DMS114 treated with DMSO at 0.1 percent for 48 hours (cell line): ENCODE data around the gene DHX30.

Source experiments
- DNase-seq: peaks from one replicate; lab custom pipeline; 2025; ENCODE audit not compliant: unreplicated experiment; lab: John Stamatoyannopoulos, UW

Gene DHX30

DNA sequence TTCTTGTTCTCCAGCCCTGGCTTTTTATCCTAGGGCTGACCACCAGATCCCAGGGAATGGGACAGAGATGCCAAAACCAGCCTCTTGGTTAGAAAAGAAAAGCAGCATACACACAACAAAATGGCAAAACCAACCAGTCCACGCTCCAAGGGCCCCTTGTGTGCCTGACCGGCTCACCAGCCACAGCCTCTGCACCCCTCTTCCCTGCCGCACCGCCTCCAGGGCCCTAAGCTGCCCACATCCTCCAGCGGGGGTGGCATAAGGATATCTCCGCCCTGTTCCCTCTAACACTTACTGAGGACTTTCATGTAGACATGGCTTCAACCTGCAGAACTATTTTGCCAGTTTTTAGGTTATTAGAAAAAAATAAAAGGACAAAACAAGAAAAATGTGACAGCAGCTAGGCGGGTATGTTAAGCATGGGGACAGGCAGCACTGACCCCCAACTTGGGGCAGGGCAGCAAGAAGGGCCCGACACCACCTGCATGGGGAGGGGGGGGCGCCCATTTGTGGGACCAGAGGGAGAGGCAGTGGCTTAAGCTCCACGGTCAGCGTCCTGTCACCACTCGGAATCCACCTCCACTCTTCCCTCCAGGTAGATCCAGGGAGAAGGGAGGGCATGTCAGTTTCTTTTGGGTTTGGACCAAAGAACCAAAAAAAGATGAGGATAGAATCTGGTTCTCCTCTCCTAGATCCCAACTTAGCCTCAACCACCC lies 49.1 kb downstream of the DHX30 start:
- no peak for DNase-seq

DNA sequence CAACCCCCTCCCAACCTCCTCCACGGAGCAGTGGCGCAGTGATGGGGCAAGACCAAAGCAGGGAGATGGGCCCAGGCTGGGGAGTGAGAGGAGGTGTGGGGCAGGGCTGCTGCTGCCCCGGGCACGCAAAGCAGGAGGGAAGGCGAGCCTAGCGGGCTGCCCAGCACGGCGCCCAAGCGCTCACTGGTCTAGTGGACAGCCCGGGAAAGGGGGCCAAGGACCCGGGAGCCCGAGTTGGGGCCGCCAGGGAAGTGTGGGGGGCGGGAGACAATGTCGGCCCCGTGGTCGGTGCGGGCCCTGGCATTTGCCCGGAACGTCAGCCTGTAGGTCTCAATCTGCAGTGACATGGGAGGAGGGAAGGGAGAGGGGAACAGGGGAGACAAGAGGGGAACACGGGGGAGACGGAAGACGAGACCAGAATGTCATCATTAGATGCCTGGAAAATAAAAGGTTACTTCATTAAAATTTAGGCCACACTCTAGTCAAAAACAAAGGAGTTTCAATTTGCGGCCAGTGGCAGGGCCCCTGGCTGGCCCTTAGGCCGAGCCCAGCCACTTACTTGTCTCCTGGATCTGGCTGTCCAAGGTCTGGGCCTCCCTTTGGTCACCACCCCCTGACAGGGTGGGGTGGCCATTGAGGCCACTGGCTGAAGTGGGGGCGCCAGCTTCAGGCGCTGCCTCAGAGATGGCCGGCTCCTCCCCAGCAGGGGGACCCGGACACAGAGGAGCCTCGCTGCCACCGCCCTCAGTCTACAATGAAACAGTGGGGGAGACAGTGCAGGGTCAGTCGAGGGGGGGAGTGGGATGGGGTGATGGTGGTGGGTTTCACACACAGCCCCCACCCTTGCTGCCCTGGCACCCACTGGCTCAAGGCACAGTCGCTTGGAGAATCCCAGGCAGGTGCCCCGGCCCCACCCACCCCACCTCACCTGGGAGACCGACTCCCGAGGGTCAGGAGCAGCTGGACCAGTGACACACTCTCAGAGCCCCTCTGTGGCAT lies 50.0 kb downstream of the DHX30 start:
- DNase-seq = no peak

DNA sequence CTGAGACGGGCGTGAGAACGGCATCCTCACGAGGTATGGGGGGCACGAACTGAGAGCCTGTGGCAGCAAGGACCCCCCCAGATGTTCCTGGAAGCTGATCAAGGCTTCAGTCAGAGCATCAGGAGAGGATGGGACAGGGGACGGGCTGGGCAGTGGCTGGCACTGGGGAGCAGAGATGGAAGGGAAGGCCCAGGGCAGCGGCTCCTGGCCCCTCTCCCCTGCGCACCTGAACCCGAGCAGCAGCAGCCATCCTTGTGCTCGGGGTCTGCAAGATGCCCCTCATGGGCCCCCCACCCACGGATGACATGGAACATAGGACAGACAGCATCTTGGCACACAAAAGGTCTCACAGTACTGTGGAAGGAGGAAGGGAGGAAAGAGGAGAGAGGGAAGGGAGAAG lies 51.3 kb downstream of the DHX30 start:
- DNase-seq = no peak

DNA sequence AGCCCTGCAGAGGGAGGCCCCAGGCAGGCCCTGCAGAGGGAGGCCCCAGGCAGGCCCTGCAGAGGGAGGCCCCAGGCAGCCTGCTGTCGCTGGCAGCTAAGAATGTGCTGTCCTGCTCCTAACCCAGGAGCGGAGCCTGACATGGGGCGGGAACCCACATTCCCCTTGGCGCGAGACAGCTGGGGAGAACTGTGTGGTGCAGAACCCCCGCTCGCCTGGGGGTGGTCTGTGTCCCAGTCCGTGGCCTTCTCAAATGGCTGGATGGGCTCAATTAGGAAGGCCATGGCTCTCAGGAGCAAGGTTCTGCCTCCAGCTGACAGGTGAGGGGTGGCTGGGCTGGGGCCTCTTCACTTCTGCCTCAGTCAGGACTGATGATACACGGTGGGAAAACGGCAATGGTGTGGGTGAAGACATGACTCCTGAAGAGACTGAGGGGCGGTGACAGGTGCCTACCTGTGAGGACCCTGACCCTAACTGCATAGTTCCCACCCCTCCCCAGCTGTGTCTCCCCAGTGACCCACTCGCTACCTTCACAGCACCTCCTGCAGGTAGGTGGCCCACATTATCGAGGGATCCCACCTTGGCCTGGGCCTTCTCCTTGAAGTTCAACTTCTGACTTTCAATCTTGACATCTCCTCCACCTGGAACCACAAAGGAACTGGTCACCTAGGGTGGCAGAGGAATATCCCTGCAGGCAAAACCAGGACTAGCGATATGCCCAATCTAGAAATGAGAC lies 52.0 kb downstream of the DHX30 start:
- no peak for DNase-seq

DNA sequence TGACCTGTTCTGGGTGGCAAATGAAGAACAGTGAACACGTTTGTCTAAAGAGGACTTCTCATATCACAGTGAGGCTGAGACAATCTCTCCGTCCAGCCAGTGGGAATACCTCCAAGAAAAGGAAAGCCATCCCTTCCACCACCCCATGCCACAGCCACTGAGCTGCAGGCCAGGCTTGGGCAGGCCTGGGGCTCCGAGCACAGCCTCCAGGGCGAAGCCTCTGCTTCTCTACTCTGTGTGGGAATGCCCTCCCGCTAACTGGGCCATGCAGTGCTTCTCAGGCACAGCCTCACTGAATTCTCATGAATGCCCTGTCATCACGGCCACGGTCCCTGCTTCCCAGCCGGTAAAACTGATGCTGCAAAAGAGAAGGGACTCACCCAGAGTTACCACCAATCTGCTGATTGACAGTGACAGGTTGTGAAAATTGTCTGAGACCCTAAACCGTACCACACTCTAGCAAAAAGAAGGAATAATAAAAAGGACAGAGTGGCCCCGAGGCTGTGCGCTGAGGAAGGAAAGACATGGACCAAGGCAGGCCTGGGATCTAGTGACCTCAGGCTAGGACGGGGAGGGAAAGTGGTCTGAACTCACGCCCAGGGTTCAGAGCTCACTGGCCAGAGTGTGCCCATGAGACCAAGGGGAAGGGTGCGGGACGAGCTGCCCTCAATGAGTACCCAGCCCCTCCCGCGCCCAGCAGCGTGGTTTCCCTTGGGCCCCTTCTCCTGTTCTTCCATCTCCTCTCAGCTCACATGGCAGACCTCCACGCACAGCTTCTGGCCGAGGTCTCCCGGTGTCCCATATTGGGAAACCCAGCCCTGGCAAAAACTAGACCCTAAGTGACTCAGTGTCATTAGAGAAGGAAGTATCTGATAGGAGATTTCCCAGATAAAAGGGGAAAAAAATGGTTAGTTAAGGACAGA lies 52.8 kb downstream of the DHX30 start:
- no peak for DNase-seq

DNA sequence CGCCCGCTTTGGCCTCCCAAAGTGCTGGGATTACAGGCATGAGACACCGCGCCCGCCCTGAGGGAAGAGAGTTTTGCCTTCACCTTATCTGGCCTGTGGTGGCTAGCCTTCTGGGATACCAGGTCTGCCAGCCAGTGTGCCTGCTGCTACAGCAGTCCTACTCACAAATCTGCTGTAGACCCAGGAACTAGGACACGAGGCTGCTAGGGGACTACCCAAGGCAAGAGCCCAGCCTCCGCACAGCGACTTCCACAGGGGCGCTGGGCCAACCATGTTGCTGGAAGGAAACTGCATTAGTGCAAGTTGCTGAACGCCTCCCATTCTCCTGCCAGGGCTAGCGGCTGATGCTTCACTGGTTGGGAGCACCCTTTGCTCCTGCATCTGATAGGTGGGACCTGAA lies 53.7 kb downstream of the DHX30 start:
- DNase-seq = no peak

DNA sequence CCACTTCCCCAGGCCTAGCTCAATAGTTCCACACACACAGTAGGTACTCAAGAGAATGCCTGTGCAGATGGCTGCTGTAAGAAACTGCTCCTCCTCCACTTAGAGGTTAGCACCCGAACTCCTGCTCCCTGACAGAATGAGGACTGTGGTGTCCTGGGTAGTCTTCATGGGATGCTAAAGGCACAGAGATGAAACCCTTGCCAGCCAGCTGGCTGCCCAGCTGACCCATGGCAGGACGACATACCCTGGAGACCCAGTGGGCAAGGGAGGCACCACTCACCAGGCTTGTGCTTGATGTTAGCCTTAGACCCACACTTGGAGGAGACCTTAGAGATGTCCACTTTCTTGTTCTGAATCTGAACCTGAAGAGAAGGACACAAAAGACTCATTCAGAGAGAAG lies 54.2 kb downstream of the DHX30 start:
- DNase-seq = no peak

DNA sequence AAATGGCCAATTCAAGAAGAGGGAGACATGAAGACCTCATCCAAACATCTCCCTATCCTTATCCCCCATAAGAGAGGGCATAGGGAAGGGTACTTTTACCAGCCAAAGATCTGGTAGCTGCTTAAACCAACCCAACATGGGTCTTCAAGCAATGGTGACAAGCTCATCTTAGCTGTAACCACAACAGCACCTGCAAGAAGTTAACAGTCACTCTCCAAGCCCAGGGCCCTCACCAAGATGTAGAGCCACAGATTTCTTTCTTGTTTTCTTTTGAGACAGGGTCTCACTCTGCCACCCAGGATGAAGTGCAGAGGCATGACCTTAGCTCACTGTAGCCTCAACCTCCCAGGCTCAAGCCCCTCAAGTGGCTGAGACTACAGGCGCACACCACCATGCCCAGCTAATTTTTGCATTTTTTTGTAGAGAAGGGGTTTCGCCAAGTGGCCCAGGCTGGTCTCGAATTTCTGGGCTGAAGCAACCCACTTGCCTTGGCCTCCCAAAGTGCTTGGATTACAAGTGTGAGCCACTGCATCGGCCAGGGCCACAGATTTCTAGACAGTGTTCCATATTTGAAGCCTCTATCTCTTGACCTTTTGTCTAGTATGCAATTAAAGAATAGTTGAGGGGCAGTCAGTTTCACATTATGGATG lies 57.1 kb downstream of the DHX30 start:
- DNase-seq = no peak

DNA sequence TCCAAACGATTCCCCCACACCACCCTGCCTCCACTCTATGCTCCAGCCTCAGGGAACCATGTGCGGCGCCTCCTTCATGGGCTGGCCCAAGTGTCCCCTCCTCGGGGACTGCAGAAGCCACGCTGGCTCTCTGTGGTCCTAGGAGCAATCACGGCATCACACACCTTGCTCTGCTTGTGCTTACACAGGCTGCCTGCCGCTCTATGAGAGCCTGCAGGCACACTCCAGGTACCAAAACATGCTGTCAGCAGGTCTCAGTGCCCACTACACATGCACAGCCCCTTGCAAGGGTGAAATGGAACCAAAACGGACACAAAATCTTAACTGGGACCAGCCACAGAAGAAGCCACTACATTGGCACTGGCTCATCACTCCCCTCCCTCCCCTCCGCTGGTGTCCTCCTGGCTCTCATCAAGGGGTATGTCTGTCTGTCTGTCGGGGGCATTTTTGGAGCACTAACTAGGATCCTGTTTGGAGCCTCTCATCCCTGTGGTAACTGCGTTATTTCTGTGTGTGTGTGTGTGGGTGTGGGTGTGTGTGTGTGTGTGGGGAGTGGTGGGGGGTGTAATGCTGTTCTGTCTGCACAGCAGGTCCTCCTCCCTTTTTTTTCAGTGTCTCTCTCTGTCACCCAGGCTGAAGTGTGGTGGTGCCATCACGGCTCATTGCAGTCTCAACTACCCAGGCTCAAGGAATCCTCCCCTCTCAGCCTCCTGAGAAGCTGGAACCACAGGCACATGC lies 60.6 kb downstream of the DHX30 start:
- DNase-seq = no peak

DNA sequence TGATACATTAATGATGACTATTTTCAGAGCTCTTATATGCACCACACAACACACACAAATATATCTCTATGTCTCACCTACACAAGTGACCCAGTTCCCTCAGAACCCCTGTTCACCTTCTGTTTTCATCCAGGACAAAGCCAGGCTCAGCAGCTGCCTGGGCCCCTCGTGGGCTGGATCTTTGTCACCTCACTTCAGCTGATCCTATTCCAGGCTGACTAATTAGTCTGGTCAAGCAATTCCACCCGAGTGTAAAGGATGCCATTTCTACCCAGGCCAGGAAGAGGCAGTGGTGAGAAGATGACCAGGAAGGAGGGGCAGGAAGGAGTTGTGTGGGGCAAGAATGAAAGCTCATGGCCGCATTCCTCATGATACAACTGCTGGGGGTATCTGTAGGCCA lies 62.3 kb downstream of the DHX30 start:
- DNase-seq = no peak

DNA sequence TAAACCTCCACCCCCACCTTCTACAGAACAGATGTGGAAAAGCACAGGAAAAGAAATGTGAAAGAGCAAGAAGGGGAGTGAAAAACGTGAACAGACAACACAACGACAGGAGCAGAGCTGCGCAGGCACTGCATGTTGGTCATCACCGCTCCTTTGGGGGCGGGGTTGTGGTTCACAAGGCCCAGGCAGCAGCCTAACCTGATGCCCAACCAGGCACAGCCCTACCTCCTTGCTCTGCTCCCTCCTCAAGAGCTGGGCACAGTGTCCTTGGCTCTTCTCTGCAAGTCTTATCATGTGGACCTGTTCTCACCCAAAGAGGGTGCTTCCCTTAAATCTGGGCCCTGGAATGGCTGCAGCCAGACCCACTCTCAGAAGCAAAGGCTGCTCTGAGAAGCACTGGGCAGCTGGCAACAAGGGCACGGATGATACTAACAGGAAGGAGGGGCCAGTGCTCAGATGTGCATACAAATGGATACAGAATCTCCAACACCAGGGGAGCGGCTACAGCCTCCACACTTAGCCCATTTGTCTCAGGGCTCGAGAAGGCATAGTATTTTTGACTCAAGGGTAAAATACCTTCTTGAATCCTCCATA lies 64.6 kb downstream of the DHX30 start:
- no peak for DNase-seq

DNA sequence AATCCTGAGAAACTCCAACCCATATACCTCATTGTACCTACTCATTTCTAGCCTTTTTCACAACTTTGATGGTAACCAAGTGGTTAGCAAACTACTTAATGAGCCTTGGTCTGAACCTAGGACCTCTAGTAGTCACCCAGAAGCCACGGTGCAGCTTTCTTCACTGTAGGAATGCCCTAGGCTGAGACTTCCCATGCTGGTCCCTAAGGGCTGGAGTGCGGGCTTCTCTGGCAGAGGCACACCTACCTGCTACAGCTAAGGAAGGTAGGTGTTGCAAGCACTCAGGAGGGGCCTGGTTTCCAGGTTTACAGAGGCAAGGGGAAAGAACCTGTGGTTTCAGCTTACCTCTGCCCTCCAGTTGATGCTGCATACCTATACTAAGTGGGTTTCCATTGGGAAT lies 65.4 kb downstream of the DHX30 start:
- no peak for DNase-seq

DNA sequence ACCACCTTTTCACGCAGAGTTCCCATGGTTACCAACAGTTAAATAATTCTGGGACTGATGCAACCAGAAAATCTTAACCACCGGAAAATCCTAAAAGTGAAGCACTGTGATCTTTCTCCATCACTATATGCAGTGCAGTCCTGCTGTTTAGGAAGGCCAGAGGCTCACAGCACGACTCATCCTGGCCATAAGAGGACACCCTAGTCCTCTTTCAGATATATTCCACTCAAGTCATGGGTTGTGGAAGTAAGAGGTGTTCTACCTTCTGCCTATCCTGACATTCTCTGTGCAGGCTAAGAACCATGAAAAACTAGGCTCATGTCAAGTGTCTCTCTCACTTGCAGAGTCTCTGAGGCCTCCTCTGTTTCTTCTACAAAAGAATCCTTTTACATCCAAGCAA lies 67.2 kb downstream of the DHX30 start:
- no peak for DNase-seq

DNA sequence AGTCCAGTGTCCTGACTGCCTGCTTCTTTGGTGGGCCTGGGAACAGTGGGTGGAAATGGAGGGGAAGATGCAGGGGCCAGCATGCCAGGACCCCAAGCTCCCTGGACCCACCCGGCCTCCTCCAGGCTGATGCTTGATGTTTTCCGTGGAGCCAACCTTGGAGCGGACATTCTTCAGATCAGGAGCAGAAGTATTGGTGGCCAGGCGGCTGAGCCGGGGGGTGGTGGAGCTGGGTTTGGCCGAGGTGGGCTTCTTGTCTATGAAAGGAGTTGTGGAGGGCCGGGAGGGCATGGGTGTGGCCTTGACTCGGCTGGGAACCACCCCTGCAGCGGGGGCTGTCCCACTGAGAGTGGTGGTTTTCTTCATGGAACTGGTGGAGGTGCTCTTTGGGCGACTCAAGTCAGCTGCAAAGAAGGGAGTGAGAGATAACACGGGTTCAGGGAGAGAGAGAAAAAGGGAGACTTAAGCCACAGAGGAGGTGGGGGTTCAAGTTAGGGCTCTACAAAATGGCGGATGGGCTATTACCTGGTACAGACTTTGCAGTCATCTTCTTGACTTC lies 67.8 kb downstream of the DHX30 start:
- no peak for DNase-seq

DNA sequence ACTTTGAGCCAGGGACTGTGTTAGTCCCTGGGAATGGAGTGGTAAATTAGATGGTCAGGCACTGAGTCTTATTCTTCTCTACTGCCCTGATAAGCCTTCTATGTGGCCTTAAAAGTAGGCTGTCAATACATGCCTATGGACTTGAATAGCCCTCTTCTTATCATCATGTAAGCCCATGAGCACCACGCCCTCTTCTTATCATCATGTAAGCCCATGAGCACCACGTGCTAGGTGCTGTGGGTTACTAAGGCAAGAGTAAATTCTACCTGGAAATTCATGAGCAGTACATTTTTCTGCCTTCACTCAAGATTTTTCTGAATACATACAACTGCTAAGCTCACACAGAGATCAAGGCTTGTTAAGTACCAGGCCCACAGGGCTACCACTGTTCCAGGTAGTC lies 68.5 kb downstream of the DHX30 start:
- no peak for DNase-seq

DNA sequence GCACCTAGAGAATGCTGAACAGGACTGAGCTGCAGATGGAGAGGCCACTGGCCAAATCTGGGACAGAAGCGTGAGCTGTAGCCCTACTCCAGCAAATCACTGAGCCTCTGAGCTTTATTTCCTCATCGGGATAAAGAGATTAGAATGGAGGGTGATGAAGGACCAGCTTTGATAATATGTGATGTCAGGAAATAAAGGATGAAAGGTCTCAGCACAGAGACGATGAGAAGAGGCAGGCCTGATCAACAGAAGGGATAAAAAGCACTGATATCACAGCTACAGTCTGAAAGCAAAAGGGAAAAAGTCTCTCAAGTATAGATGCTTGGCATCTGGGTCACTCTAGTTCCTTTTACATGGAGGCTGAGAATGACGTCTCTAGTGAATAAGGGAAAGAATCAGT lies 70.0 kb downstream of the DHX30 start:
- DNase-seq = no peak

DNA sequence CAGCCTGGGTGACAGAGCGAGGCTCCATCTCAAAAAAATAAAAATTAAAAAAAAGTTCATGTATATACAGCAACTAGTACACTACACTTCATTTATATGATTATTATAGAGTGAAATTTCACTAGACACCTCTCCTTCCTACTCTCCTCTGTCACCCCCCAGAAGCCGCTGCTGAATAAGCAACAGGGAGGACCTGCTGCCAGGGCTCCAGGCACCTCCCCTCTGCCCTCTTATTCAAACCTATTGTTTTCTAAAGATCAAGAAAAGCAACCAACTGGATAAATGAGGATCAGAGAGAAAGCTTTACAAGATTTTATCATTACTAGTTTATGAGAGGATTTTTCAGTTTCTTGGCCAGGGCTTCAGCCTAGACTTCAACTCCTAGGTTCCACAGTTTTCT lies 71.5 kb downstream of the DHX30 start:
- no peak for DNase-seq

DNA sequence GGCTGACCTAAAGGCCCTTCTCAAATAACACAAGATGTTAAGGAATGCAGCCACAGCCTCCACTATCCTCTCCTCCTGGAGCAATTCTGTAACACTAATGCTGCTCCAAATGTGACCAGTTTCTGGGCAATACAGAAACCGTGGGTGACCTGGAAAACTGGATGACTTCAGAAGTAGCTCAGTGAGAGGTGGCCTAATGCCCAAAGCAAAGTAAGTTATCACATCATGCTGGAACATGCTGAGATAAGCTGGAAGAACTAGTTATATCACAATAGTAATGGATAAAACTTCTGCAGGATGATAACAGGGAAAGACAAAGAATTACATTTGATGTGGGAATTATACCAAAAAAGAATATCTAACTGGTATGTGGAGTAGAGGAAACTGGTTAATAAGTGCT lies 72.0 kb downstream of the DHX30 start:
- DNase-seq = no peak

DNA sequence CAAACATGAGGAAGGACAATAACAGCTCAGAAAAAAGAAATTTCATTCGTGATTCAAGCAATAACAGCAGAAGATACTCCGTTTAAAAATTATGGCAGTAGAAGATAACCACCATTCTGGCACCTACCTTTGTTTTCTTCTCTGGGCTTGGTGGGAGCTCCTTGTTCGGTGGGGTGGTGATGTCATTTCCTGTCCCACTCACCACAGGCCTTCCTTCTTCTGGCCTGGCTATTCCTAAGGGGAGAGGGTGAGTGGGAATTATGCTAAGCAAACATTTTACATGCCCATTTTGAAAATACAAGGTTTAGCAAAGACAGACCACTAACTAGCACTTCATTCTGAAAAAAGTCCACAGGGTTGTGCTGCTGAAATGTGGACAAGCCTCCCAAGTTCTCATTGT lies 74.4 kb downstream of the DHX30 start:
- no peak for DNase-seq
